ENCODE results near the gene STAT6. TPM values are rescaled to one million over a fixed set of nuclear protein-coding genes. Genes with fewer than 3 reads are reported as not detected.

Gene STAT6
- total RNA-seq, 1 donor from 2014 or later, result 33.8 TPM

GRCh38 chr12:57051011-57051410 lies 60.2 kb downstream of the STAT6 start:
- Histone ChIP-seq H3K4me1 (ENCODE audit: insufficient read depth, low read length) (no peaks in the 10 kb centered on the region), H3K9ac (ENCODE audit: low read length) (no peak overlapping the region), H3K36me3 (ENCODE audit: insufficient read depth, low read length) (peaks cover 4% of the 10 kb centered on the region), H3K4me3 (ENCODE audit: insufficient read depth, low read depth, low read length) (no peak overlapping the region), H3K27ac (ENCODE audit: low read depth, low read length) (no peak overlapping the region), H2AFZ (ENCODE audit: low read depth, low read length) (no peak overlapping the region), H3K79me2 (ENCODE audit: insufficient read depth, low read length) (no peaks in the 10 kb centered on the region), H3K27me3 (ENCODE audit: insufficient read depth, low read length) (peaks cover 9% of the 10 kb centered on the region), H4K20me1 (ENCODE audit: insufficient read depth, low read length) (no peaks in the 10 kb centered on the region), H3K9me3 (ENCODE audit: insufficient read depth, low read depth, low read length) (no peaks in the 10 kb centered on the region), H3K4me2 (ENCODE audit: low read length) (no peak overlapping the region)
- DNase-seq (ENCODE audit: low read depth) (no peak), FAIRE-seq (no peak)
- Mint-ChIP-seq H3K36me3 (ENCODE audit: low read depth, unreplicated experiment) (peaks cover 1% of the 10 kb centered on the region), H3K4me1 (ENCODE audit: low read depth, unreplicated experiment) (peaks cover 4% of the 10 kb centered on the region), H3K4me3 (ENCODE audit: unreplicated experiment) (no peak overlapping the region), H3K27me3 (ENCODE audit: low read depth, unreplicated experiment) (peaks cover 20% of the 10 kb centered on the region), H3K27ac (ENCODE audit: unreplicated experiment) (no peak overlapping the region), H3K9me3 (ENCODE audit: unreplicated experiment) (peaks cover 1% of the 10 kb centered on the region)
- TF ChIP-seq EZH2 (IDR thresholded peaks at IDR 0.05; ENCODE audit: insufficient read depth, low read length) (no peak), CTCF (IDR thresholded peaks at IDR 0.05; ENCODE audit: insufficient read depth, low read depth, low read length) (no peak)

- Histone ChIP-seq H3K4me2 (ENCODE audit: low read length) (no peak within 1 kb of the TSS), H3K27ac (ENCODE audit: low read depth, low read length) (no peak within 1 kb of the TSS), H3K4me3 (ENCODE audit: insufficient read depth, low read depth, low read length) (no peak within 1 kb of the TSS), H3K9ac (ENCODE audit: low read length) (no peak within 1 kb of the TSS), H3K9me3 (ENCODE audit: insufficient read depth, low read depth, low read length) (no peaks in the 10 kb centered on the region), H3K36me3 (ENCODE audit: insufficient read depth, low read length) (no peaks in the 10 kb centered on the region), H2AFZ (ENCODE audit: low read depth, low read length) (no peak within 1 kb of the TSS), H3K4me1 (ENCODE audit: insufficient read depth, low read length) (no peaks in the 10 kb centered on the region), H4K20me1 (ENCODE audit: insufficient read depth, low read length) (no peaks in the 10 kb centered on the region), H3K27me3 (ENCODE audit: insufficient read depth, low read length) (peaks cover 9% of the 10 kb centered on the region), H3K79me2 (ENCODE audit: insufficient read depth, low read length) (no peaks in the 10 kb centered on the region)
- Mint-ChIP-seq H3K9me3 (ENCODE audit: unreplicated experiment) (peaks cover 2% of the 10 kb centered on the region), H3K27ac (ENCODE audit: unreplicated experiment) (no peak within 1 kb of the TSS), H3K4me3 (ENCODE audit: unreplicated experiment) (no peak within 1 kb of the TSS), H3K36me3 (ENCODE audit: low read depth, unreplicated experiment) (peaks cover 1% of the 10 kb centered on the region), H3K4me1 (ENCODE audit: low read depth, unreplicated experiment) (peaks cover 4% of the 10 kb centered on the region), H3K27me3 (ENCODE audit: low read depth, unreplicated experiment) (peaks cover 25% of the 10 kb centered on the region)
- TF ChIP-seq CTCF (IDR thresholded peaks at IDR 0.05; ENCODE audit: insufficient read depth, low read depth, low read length), result no peak
- TF ChIP-seq EZH2 (IDR thresholded peaks at IDR 0.05; ENCODE audit: insufficient read depth, low read length), result no peak
- FAIRE-seq, result no peak
- DNase-seq (ENCODE audit: low read depth), result no peak
Observed at GRCh38 chr12:57049890-57050289, 61.3 kb downstream of the STAT6 start, which contains the start of gene MYO1A. MYO1A (minus strand) TSS chr12:57050129; CDS start chr12:57048323, 1,806 bp downstream.

GRCh38 chr12:57049119-57049446 lies 62.1 kb downstream of the STAT6 start:
- Mint-ChIP-seq H3K4me3 (ENCODE audit: unreplicated experiment) (no peak overlapping the region), H3K27me3 (ENCODE audit: low read depth, unreplicated experiment) (peaks cover 25% of the 10 kb centered on the region), H3K4me1 (ENCODE audit: low read depth, unreplicated experiment) (peaks cover 4% of the 10 kb centered on the region), H3K36me3 (ENCODE audit: low read depth, unreplicated experiment) (peaks cover 1% of the 10 kb centered on the region), H3K9me3 (ENCODE audit: unreplicated experiment) (peaks cover 2% of the 10 kb centered on the region), H3K27ac (ENCODE audit: unreplicated experiment) (no peak overlapping the region)
- FAIRE-seq (no peak), DNase-seq (ENCODE audit: low read depth) (no peak)
- no peak overlapping the region for H3K9ac ChIP-seq (ENCODE audit: low read length)
- H3K36me3 ChIP-seq (ENCODE audit: insufficient read depth, low read length), result no peaks in the 10 kb centered on the region
- no peak overlapping the region for H3K4me2 ChIP-seq (ENCODE audit: low read length)
- H3K27me3 ChIP-seq (ENCODE audit: insufficient read depth, low read length), result peaks cover 9% of the 10 kb centered on the region
- no peak overlapping the region for H3K27ac ChIP-seq (ENCODE audit: low read depth, low read length)
- H3K4me1 ChIP-seq (ENCODE audit: insufficient read depth, low read length), result no peaks in the 10 kb centered on the region
- H3K79me2 ChIP-seq (ENCODE audit: insufficient read depth, low read length), result no peaks in the 10 kb centered on the region
- no peaks in the 10 kb centered on the region for H3K9me3 ChIP-seq (ENCODE audit: insufficient read depth, low read depth, low read length)
- no peak for TF ChIP-seq EZH2 (IDR thresholded peaks at IDR 0.05; ENCODE audit: insufficient read depth, low read length)
- no peak overlapping the region for H3K4me3 ChIP-seq (ENCODE audit: insufficient read depth, low read depth, low read length)
- H2AFZ ChIP-seq (ENCODE audit: low read depth, low read length), result no peak overlapping the region
- H4K20me1 ChIP-seq (ENCODE audit: insufficient read depth, low read length), result no peaks in the 10 kb centered on the region

All from astrocyte (in vitro differentiated cells and primary cell).